GM12873 (cell line): ENCODE results near the gene CLDN24.

Source experiments
- CTCF ChIP-seq: IDR thresholded peaks from 2 replicates; pipeline ENCODE4 v1.5.1; 2012; ENCODE audit warnings: low read depth, mild to moderate bottlenecking, moderate library complexity, low read length, control low read depth; ENCODE audit not compliant: insufficient read depth; ENCODE audit errors: missing control alignments

Gene CLDN24

GRCh38 chr4:183318656-183319055 is 3.6 kb downstream of the CLDN24 start:
- TF ChIP-seq CTCF, result no peak

GRCh38 chr4:183314806-183315205 is 7.4 kb downstream of the CLDN24 start:
- TF ChIP-seq CTCF, result no peak

- no peak for TF ChIP-seq CTCF
Measured at GRCh38 chr4:183314336-183314735, 7.9 kb downstream of the CLDN24 start.

GRCh38 chr4:183312841-183313240 is 9.4 kb downstream of the CLDN24 start:
- TF ChIP-seq CTCF, result no peak

GRCh38 chr4:183306811-183307210 is 15.4 kb downstream of the CLDN24 start:
- TF ChIP-seq CTCF, result no peak

- no peak for TF ChIP-seq CTCF
Measured at GRCh38 chr4:183304538-183304937, 17.7 kb downstream of the CLDN24 start.

- no peak for TF ChIP-seq CTCF
Measured at GRCh38 chr4:183304067-183304466, 18.2 kb downstream of the CLDN24 start.
